HCT116 (cell line): ENCODE measurements around the gene NRAP. TPM values are rescaled to one million over a fixed set of nuclear protein-coding genes. Genes with fewer than 3 reads are reported as not detected.

ENCODE experiments used
- ATAC-seq: fragments of 200-7000 bp; cut with Tn5 transposase; 2 replicates; pipeline ENCODE4 v1.9.1; 2020; ENCODE audit warnings: mild to moderate bottlenecking, moderate library complexity
- BruUV-seq: library from RNA; stranded (reverse); fragments of 400-500 nt; replicated peaks from 2 replicates; lab custom pipeline; 2021; lab: Mats Ljungman, UMichigan
- CTCF ChIA-PET: fragments of 300-600 bp; sonication (Branson Sonifier 250); formaldehyde crosslinking; loops from one replicate; lab custom pipeline; 2021; ENCODE audit warnings: antibody characterized with exemption; lab: Charles Lee
- POLR2A ChIA-PET: fragments of 300-600, 350-600 bp; sonication (Branson Sonifier 250); formaldehyde crosslinking; loops from one replicate; lab custom pipeline; 2021; ENCODE audit warnings: antibody characterized with exemption; lab: Charles Lee
- RAD21 ChIA-PET, 2 experiments: fragments of 300-600 bp; sonication (Branson Sonifier 250); formaldehyde crosslinking; loops; one replicate each; lab custom pipeline; 2023; ENCODE audit warnings: low total read pairs in 2 of 2; ENCODE audit not compliant: uncharacterized antibody in 2 of 2, unreplicated experiment in 2 of 2, low non-redundant PET in 1 of 2; lab: Charles Lee
- DNase-seq: peaks from one replicate; pipeline ENCODE4 v3.0.0-alpha.2; 2010; ENCODE audit warnings: low read depth, low spot score
- H2AFZ ChIP-seq: fragments of 200-600 bp; shearing (Covaris generic), sonication (generic); 2 replicates; pipeline ENCODE4 v1.6.1; 2017; ENCODE audit warnings: low read depth, mixed run types, mixed read lengths, antibody characterized with exemption, low read length; ENCODE audit not compliant: poor library complexity, severe bottlenecking
- H3K27ac ChIP-seq: 2 replicates; pipeline ENCODE4 v1.5.1; 2012; ENCODE audit warnings: low read depth, low read length
- H3K27me3 ChIP-seq: fragments of 200-600 bp; sonication (generic); 2 replicates; pipeline ENCODE4 v1.6.1; 2016; ENCODE audit warnings: mixed run types, low read length, mixed read lengths; ENCODE audit not compliant: insufficient read depth
- H3K36me3 ChIP-seq, 2 experiments: fragments of 200-500 bp in 1 of 2; fragments of 200-600 bp in 1 of 2; sonication (Bioruptor generic) in 1 of 2; sonication (generic) in 1 of 2; 2 replicates each; pipeline versions ENCODE4 v1.5.1 to v1.6.1; 2014 to 2016; ENCODE audit warnings: low read length in 2 of 2, inconsistent platforms in 1 of 2, mixed read lengths in 1 of 2, mixed run types in 1 of 2; ENCODE audit not compliant: insufficient read depth in 2 of 2, control insufficient read depth in 1 of 2
- H3K4me1 ChIP-seq, 2 experiments: fragments of 200-600 bp in 1 of 2; sonication (generic) in 1 of 2; 2 replicates each; pipeline versions ENCODE4 v1.5.1 to v1.6.1; 2012 to 2017; ENCODE audit warnings: low read length in 2 of 2, inconsistent platforms in 1 of 2, mild to moderate bottlenecking in 1 of 2, mixed read lengths in 1 of 2, mixed run types in 1 of 2, moderate library complexity in 1 of 2; ENCODE audit not compliant: insufficient read depth in 2 of 2, control insufficient read depth in 1 of 2
- H3K4me2 ChIP-seq: fragments of 200-600 bp; sonication (generic); 2 replicates; pipeline ENCODE4 v1.6.1; 2017; ENCODE audit warnings: mixed run types, low read length, mixed read lengths
- H3K4me3 ChIP-seq, 2 experiments: fragments of 200-600 bp in 1 of 2; sonication (generic) in 1 of 2; replicated peaks in 1 of 2; 2 replicates each; pipeline ENCODE4 v1.5.1; 2011 to 2016; ENCODE audit warnings: low read length in 2 of 2, control low read depth in 1 of 2, low read depth in 1 of 2, mild to moderate bottlenecking in 1 of 2, mixed read lengths in 1 of 2, mixed run types in 1 of 2
- H3K79me2 ChIP-seq: fragments of 200-600 bp; sonication (generic); 2 replicates; pipeline ENCODE4 v1.6.1; 2017; ENCODE audit warnings: mild to moderate bottlenecking, mixed run types, low read length, moderate library complexity, mixed read lengths; ENCODE audit not compliant: insufficient read depth
- H3K9ac ChIP-seq: fragments of 200-600 bp; sonication (generic); 2 replicates; pipeline ENCODE4 v1.6.1; 2016; ENCODE audit warnings: low read length, mixed read lengths
- H3K9me2 ChIP-seq: fragments of 200-600 bp; sonication (generic), shearing (Covaris generic); 2 replicates; pipeline ENCODE4 v1.6.1; 2017; ENCODE audit warnings: mixed run types, mild to moderate bottlenecking, moderate library complexity; ENCODE audit not compliant: insufficient read depth
- H3K9me3 ChIP-seq, 2 experiments: fragments of 200-500 bp in 1 of 2; fragments of 200-600 bp in 1 of 2; sonication (Bioruptor generic) in 1 of 2; sonication (generic) in 1 of 2; 2 replicates each; pipeline ENCODE4 v1.6.1; 2014 to 2017; ENCODE audit warnings: low read length in 2 of 2, mixed read lengths in 2 of 2, inconsistent platforms in 1 of 2, low read depth in 1 of 2, mild to moderate bottlenecking in 1 of 2, mixed run types in 1 of 2, moderate library complexity in 1 of 2; ENCODE audit not compliant: control insufficient read depth in 1 of 2, insufficient read depth in 1 of 2
- H4K20me1 ChIP-seq: fragments of 200-600 bp; sonication (generic), shearing (Covaris generic); 2 replicates; pipeline ENCODE4 v1.6.1; 2017; ENCODE audit warnings: mixed run types, mild to moderate bottlenecking, moderate library complexity; ENCODE audit not compliant: insufficient read depth
- EGR1 ChIP-seq: IDR thresholded peaks from 2 replicates; pipeline ENCODE4 v1.6.1; 2012; ENCODE audit warnings: low read depth
- EZH2 ChIP-seq: fragments of 200-600 bp; sonication (generic); IDR thresholded peaks from 2 replicates; pipeline ENCODE4 v1.6.1; 2017; ENCODE audit warnings: antibody characterized with exemption, mixed run types
- FOSL1 ChIP-seq: IDR thresholded peaks from 2 replicates; pipeline ENCODE4 v1.6.1; 2012; ENCODE audit warnings: low read depth
- JUND ChIP-seq: IDR thresholded peaks from 2 replicates; pipeline ENCODE4 v1.6.1; 2012
- POLR2A ChIP-seq: IDR thresholded peaks from 2 replicates; pipeline ENCODE4 v1.7.0; 2011; ENCODE audit warnings: borderline replicate concordance; ENCODE audit not compliant: insufficient read depth, insufficient read length; ENCODE audit errors: extremely low read depth
- RAD21 ChIP-seq: IDR thresholded peaks from 2 replicates; pipeline ENCODE4 v1.6.1; 2012; ENCODE audit warnings: low read depth, mild to moderate bottlenecking
- SIN3A ChIP-seq: IDR thresholded peaks from 2 replicates; pipeline ENCODE4 v1.6.1; 2012; ENCODE audit warnings: low read depth
- SP1 ChIP-seq: IDR thresholded peaks from 2 replicates; pipeline ENCODE4 v1.6.1; 2012; ENCODE audit warnings: low read depth
- SRF ChIP-seq: IDR thresholded peaks from 2 replicates; pipeline ENCODE4 v1.6.1; 2012; ENCODE audit warnings: low read depth
- YY1 ChIP-seq: IDR thresholded peaks from 2 replicates; pipeline ENCODE4 v1.6.1; 2011; ENCODE audit warnings: low read length, low read depth, moderate library complexity, mild to moderate bottlenecking; ENCODE audit not compliant: insufficient replicate concordance; ENCODE audit errors: extremely low read depth
- ZFX ChIP-seq: fragments of 450-650 bp; IDR thresholded peaks from 2 replicates; pipeline ENCODE4 v1.6.1; 2017
- intact Hi-C: fragments of 100-400 bp; cut with micrococcal nuclease; formaldehyde crosslinking; loops from 2 replicates; pipeline ENCODE4 v1.10.0; 2022
- total RNA-seq: library from RNA; stranded (reverse); gene quantifications from one replicate; pipeline ENCODE4 v1.2.1, GENCODE V29; 2021; ENCODE audit not compliant: unreplicated experiment
- TF ChIP-seq, protein P1 (sequence below), 3 experiments: fragments of 200-600 bp in 1 of 3; sonication (generic) in 1 of 3; IDR thresholded peaks in 2 of 3; conservative IDR thresholded peaks in 1 of 3; 2 replicates each; pipeline ENCODE4 v1.5.1; 2012 to 2017; ENCODE audit warnings: low read depth in 2 of 3, low read length in 2 of 3, antibody characterized with exemption in 1 of 3, borderline replicate concordance in 1 of 3, control low read depth in 1 of 3, mild to moderate bottlenecking in 1 of 3, mixed read lengths in 1 of 3, mixed run types in 1 of 3, moderate library complexity in 1 of 3; ENCODE audit not compliant: insufficient read depth in 1 of 3
- TF ChIP-seq, protein P2 (sequence below): IDR thresholded peaks from 2 replicates; pipeline ENCODE4 v1.6.1; 2012
- TF ChIP-seq, protein P3 (sequence below): IDR thresholded peaks from 2 replicates; pipeline ENCODE4 v1.6.1; 2012
- TF ChIP-seq, protein P4 (sequence below): IDR thresholded peaks from 2 replicates; pipeline ENCODE4 v1.6.1; 2012; ENCODE audit warnings: low read depth

Gene NRAP
- total RNA-seq, 1 experiment from 2014 or later, result not detected

DNA sequence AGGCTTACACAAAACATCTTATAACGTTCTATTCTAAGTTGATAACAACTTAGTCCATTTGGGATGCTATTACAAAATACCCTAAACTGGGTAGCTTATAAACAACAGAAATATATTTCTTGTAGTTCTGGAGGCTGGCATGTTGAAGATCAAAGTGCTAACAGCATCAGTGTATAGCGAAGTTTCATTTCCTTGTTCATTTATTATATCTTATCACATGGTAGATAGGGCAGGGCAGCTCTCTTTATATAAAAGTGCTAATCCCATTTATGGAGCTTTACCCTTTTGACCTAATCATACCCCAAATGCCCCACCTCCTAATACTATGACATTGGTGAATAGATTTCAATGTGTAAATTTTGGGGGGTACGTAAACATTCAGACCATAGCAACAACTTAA, 22.2 kb upstream of the NRAP start:
- RAD21 ChIA-PET, result no interaction called here
- Histone ChIP-seq H3K27ac (no peak overlapping the region), H2AFZ (no peak overlapping the region), H4K20me1 (no peaks in the 10 kb centered on the region), H3K4me2 (no peak overlapping the region), H3K4me1 (peaks cover 3 to 5% of the 10 kb centered on the region in 2 experiments), H3K36me3 (peaks cover 0 to 11% of the 10 kb centered on the region in 2 experiments; a peak in 2 of 4 replicates), H3K9me2 (no peaks in the 10 kb centered on the region), H3K9ac (no peak overlapping the region), H3K79me2 (peaks cover 91% of the 10 kb centered on the region), H3K4me3 (no peak overlapping the region), H3K9me3 (peaks cover 0 to 18% of the 10 kb centered on the region in 2 experiments; a peak in 1 of 4 replicates), H3K27me3 (no peaks in the 10 kb centered on the region)
- POLR2A ChIA-PET, result no interaction called here
- BruUV-seq, result no TSS peak
- CTCF ChIA-PET, result interaction anchor here (0.9 kb wide), 1 partner anchor 17 kb away, joined by 3 read pairs; no protein-coding TSS in a partner anchor
- ATAC-seq (no peak), DNase-seq (no peak)
- intact Hi-C loops, result no loop called here
- TF ChIP-seq, protein P1, sequence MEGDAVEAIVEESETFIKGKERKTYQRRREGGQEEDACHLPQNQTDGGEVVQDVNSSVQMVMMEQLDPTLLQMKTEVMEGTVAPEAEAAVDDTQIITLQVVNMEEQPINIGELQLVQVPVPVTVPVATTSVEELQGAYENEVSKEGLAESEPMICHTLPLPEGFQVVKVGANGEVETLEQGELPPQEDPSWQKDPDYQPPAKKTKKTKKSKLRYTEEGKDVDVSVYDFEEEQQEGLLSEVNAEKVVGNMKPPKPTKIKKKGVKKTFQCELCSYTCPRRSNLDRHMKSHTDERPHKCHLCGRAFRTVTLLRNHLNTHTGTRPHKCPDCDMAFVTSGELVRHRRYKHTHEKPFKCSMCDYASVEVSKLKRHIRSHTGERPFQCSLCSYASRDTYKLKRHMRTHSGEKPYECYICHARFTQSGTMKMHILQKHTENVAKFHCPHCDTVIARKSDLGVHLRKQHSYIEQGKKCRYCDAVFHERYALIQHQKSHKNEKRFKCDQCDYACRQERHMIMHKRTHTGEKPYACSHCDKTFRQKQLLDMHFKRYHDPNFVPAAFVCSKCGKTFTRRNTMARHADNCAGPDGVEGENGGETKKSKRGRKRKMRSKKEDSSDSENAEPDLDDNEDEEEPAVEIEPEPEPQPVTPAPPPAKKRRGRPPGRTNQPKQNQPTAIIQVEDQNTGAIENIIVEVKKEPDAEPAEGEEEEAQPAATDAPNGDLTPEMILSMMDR (IDR thresholded peaks at IDR 0.05 in 2 of 3, conservative IDR thresholded peaks at IDR 0.05 in 1 of 3; ENCODE audit: borderline replicate concordance in 1 of 3, insufficient read depth in 1 of 3, low read depth in 2 of 3, low read length in 2 of 3), result no peak
- TF ChIP-seq, protein P2, sequence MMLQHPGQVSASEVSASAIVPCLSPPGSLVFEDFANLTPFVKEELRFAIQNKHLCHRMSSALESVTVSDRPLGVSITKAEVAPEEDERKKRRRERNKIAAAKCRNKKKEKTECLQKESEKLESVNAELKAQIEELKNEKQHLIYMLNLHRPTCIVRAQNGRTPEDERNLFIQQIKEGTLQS, result no peak
- no peak for TF ChIP-seq POLR2A
- TF ChIP-seq, protein P3, sequence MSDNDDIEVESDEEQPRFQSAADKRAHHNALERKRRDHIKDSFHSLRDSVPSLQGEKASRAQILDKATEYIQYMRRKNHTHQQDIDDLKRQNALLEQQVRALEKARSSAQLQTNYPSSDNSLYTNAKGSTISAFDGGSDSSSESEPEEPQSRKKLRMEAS, result no peak
- TF ChIP-seq SRF, result no peak
- TF ChIP-seq JUND, result no peak
- no peak for TF ChIP-seq SIN3A
- no peak for TF ChIP-seq FOSL1
- no peak for TF ChIP-seq YY1
- no peak for TF ChIP-seq EGR1
- TF ChIP-seq, protein P4, sequence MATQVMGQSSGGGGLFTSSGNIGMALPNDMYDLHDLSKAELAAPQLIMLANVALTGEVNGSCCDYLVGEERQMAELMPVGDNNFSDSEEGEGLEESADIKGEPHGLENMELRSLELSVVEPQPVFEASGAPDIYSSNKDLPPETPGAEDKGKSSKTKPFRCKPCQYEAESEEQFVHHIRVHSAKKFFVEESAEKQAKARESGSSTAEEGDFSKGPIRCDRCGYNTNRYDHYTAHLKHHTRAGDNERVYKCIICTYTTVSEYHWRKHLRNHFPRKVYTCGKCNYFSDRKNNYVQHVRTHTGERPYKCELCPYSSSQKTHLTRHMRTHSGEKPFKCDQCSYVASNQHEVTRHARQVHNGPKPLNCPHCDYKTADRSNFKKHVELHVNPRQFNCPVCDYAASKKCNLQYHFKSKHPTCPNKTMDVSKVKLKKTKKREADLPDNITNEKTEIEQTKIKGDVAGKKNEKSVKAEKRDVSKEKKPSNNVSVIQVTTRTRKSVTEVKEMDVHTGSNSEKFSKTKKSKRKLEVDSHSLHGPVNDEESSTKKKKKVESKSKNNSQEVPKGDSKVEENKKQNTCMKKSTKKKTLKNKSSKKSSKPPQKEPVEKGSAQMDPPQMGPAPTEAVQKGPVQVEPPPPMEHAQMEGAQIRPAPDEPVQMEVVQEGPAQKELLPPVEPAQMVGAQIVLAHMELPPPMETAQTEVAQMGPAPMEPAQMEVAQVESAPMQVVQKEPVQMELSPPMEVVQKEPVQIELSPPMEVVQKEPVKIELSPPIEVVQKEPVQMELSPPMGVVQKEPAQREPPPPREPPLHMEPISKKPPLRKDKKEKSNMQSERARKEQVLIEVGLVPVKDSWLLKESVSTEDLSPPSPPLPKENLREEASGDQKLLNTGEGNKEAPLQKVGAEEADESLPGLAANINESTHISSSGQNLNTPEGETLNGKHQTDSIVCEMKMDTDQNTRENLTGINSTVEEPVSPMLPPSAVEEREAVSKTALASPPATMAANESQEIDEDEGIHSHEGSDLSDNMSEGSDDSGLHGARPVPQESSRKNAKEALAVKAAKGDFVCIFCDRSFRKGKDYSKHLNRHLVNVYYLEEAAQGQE, result no peak
- TF ChIP-seq ZFX, result no peak
- no peak for TF ChIP-seq EZH2
- no peak for TF ChIP-seq SP1
- no peak for TF ChIP-seq RAD21
- TF ChIP-seq, all 23 proteins: peak for 0
